Transverse colon (tissue), 4 donors: ENCODE results near the gene FBH1. TPM values are rescaled to one million over a fixed set of nuclear protein-coding genes. Genes with fewer than 3 reads are reported as not detected.

Experiments
- DNase-seq: peaks from one replicate; pipeline ENCODE4 v3.0.0-alpha.2; 2019
- H3K27ac ChIP-seq, 4 donors: fragments of 200-600 bp; sonication (generic); 2 replicates each; pipeline ENCODE4 v1.5.1; 2016 to 2018; ENCODE audit warnings: inconsistent platforms in 4 of 4
- H3K27me3 ChIP-seq: fragments of 200-600 bp; sonication (generic); 2 replicates; pipeline ENCODE4 v1.5.1; 2017; ENCODE audit warnings: inconsistent platforms
- H3K36me3 ChIP-seq, 4 donors: fragments of 200-600 bp; sonication (generic); 2 replicates each; pipeline ENCODE4 v1.5.1; 2017 to 2019; ENCODE audit warnings: inconsistent platforms in 4 of 4
- H3K4me1 ChIP-seq, 4 donors: fragments of 200-600 bp; sonication (generic); 2 replicates each; pipeline ENCODE4 v1.5.1; 2017 to 2020; ENCODE audit warnings: inconsistent platforms in 4 of 4
- H3K4me3 ChIP-seq, 4 donors: fragments of 200-600 bp; sonication (generic); 1 replicate in 1 of 4; 2 replicates in 3 of 4; pipeline versions ENCODE4 v1.5.1 to v1.6.1; 2017 to 2019; ENCODE audit warnings: inconsistent platforms in 4 of 4
- H3K9me3 ChIP-seq, 2 donors: fragments of 200-600 bp; sonication (generic); 2 replicates each; pipeline ENCODE4 v1.5.1; 2017 to 2019; ENCODE audit warnings: inconsistent platforms in 2 of 2
- EP300 ChIP-seq: sonication (generic); formaldehyde crosslinking; IDR thresholded peaks from one replicate; pipeline ENCODE4 v1.6.1; 2017; ENCODE audit warnings: antibody characterized with exemption, low read depth
- POLR2A ChIP-seq: fragments of 450-650 bp; IDR thresholded peaks from one replicate; pipeline ENCODE4 v1.6.1; 2016; ENCODE audit warnings: antibody characterized with exemption, mild to moderate bottlenecking, moderate library complexity
- POLR2AphosphoS5 ChIP-seq, 3 donors: sonication (generic); formaldehyde crosslinking; IDR thresholded peaks; one replicate each; pipeline ENCODE4 v1.6.1; 2016; ENCODE audit warnings: antibody characterized with exemption in 3 of 3
- WGBS, 2 donors: methylation state at CpG; one replicate each; pipeline ENCODE4 v1.1.5; 2018; ENCODE audit warnings: low coverage in 1 of 2; 5-methylcytosine and 5-hydroxymethylcytosine counted together
- in situ Hi-C, 4 donors: fragments of 200-750 bp; cut with MboI; loops; one replicate each; pipeline versions ENCODE4 v1.15.0 to v1.15.1; 2017; ENCODE audit warnings: low sequenced_read_pairs in 3 of 4, low pct_ligation_motif_present in 1 of 4, low pct_unique_long_range_greater_than_20kb in 1 of 4
- intact Hi-C: fragments of 100-400 bp; cut with DNase I; formaldehyde crosslinking; loops from one replicate; pipeline ENCODE4 v1.15.1; 2023; ENCODE audit warnings: low total_unique reads
- total RNA-seq, 4 donors: library from RNA; depleted of rRNA; stranded (reverse); fragments of >200 nt; gene quantifications; one replicate each; pipeline ENCODE4 v1.1.0, GENCODE V29; 2016
- TF ChIP-seq, protein P1 (sequence below), 5 experiments: fragments of 200-600 bp in 3 of 5; fragments of 450-650 bp in 2 of 5; sonication (generic) in 3 of 5; IDR thresholded peaks; 1 replicate in 2 of 5; 2 replicates in 3 of 5; pipeline ENCODE4 v1.5.1; 2016 to 2017; ENCODE audit warnings: antibody characterized with exemption in 5 of 5, inconsistent platforms in 3 of 5, mild to moderate bottlenecking in 2 of 5, moderate library complexity in 1 of 5

Gene FBH1
- total RNA-seq, 4 donors from 2014 or later, result 101 to 143 (median 120) TPM

DNA sequence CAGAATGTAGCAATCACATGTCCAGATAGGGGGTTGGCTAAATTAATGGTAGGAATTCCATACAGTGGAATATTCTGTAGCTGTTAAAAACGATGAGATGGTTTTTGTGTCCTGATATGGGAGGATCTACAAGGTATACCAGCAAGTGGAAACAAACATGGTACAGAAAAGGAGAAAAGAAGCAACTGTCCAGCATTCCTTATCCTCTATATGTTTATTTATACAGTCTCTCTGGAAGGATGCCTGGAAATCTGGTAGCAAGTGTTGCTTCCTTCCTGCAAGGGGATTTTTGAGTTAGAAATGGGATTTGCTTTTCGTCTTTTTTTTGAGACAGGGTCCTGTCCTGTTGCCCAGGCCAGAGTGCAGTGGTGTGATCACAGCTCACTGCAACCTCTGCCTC, 68.0 kb downstream of the FBH1 start:
- no peak overlapping the region for H3K4me3 ChIP-seq
- no peak for TF ChIP-seq POLR2AphosphoS5 (IDR thresholded peaks at IDR 0.05)
- no peak for TF ChIP-seq EP300
- TF ChIP-seq POLR2A, result no peak
- TF ChIP-seq, protein P1, sequence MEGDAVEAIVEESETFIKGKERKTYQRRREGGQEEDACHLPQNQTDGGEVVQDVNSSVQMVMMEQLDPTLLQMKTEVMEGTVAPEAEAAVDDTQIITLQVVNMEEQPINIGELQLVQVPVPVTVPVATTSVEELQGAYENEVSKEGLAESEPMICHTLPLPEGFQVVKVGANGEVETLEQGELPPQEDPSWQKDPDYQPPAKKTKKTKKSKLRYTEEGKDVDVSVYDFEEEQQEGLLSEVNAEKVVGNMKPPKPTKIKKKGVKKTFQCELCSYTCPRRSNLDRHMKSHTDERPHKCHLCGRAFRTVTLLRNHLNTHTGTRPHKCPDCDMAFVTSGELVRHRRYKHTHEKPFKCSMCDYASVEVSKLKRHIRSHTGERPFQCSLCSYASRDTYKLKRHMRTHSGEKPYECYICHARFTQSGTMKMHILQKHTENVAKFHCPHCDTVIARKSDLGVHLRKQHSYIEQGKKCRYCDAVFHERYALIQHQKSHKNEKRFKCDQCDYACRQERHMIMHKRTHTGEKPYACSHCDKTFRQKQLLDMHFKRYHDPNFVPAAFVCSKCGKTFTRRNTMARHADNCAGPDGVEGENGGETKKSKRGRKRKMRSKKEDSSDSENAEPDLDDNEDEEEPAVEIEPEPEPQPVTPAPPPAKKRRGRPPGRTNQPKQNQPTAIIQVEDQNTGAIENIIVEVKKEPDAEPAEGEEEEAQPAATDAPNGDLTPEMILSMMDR (IDR thresholded peaks at IDR 0.05), result no peak
- DNase-seq, result no peak
- no peaks in the 10 kb centered on the region for H3K4me1 ChIP-seq
- H3K9me3 ChIP-seq, result no peaks in the 10 kb centered on the region
- H3K27me3 ChIP-seq, result no peaks in the 10 kb centered on the region
- H3K36me3 ChIP-seq, result peaks cover 0 to 16% (median 0%) of the 10 kb centered on the region in 4 donors
- H3K27ac ChIP-seq, result no peak overlapping the region
- WGBS, 2 donors, result 70% methylated on average over 2 of the region's 2 CpGs
- in situ Hi-C loops (no loop called here), intact Hi-C loops (no loop called here)

DNA sequence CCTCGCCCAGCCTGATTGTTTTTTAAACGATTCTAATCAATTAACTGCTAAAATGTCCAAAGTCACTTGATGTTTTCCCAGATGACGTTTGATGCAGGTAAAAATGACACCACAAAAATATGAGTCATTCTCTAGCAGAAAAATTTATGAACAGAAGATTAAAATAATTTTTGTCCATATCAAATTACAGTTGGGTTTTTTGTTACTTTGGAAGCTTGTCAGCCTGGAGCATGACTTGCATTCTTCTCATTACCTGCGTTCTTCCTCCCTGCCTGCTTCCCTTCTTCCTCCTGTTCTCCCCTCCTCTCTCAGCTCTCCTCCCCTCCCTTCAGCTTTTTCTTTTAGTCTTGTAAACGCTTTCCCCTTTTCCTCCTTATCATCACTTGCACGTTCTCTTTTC, 68.6 kb downstream of the FBH1 start:
- DNase-seq, result no peak
- in situ Hi-C loops, result no loop called here
- H3K4me3 ChIP-seq, result no peak overlapping the region
- no peaks in the 10 kb centered on the region for H3K4me1 ChIP-seq
- 85 to 88% methylated on average over 6 of the region's 6 CpGs for WGBS, 2 donors
- no peak overlapping the region for H3K27ac ChIP-seq
- H3K27me3 ChIP-seq, result no peaks in the 10 kb centered on the region
- intact Hi-C loops, result no loop called here
- H3K36me3 ChIP-seq, result peaks cover 0 to 16% (median 0%) of the 10 kb centered on the region in 4 donors
- TF ChIP-seq POLR2A, result no peak
- no peak for TF ChIP-seq POLR2AphosphoS5 (IDR thresholded peaks at IDR 0.05)
- TF ChIP-seq, protein P1 (IDR thresholded peaks at IDR 0.05), result no peak
- TF ChIP-seq EP300, result no peak
- no peaks in the 10 kb centered on the region for H3K9me3 ChIP-seq

DNA sequence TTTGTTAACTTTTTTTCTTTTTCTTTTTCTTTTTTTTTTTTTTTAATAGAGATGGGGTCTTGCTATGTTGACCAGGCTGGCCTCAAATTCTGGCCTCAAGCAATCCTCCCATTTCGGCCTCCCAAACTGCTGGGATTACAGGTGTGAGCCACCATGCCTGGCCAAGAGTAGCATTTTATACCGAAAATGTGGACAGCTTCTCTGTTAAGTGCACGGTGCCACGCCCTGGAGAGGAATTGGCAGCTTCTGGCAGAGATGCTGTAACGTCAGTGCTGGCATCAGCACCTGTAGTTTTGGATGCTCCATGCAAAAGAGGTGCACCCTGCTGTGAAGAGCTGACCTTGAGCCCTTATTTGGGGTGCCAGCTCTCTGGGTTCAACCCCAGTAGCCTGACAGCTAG, 69.1 kb downstream of the FBH1 start:
- TF ChIP-seq EP300, result no peak
- TF ChIP-seq POLR2AphosphoS5 (IDR thresholded peaks at IDR 0.05), result no peak
- no peak for TF ChIP-seq POLR2A
- TF ChIP-seq, protein P1 (IDR thresholded peaks at IDR 0.05), result no peak
- H3K36me3 ChIP-seq, result peaks cover 0 to 16% (median 0%) of the 10 kb centered on the region in 4 donors
- no peak for DNase-seq
- intact Hi-C loops (no loop called here), in situ Hi-C loops (no loop called here)
- H3K9me3 ChIP-seq, result no peaks in the 10 kb centered on the region
- H3K4me3 ChIP-seq, result no peak overlapping the region
- no peaks in the 10 kb centered on the region for H3K4me1 ChIP-seq
- WGBS, 2 donors, result 93% methylated on average over 5 of the region's 5 CpGs; no CpG with 5 or more reads in 1 of the 2 donors
- no peaks in the 10 kb centered on the region for H3K27me3 ChIP-seq
- no peak overlapping the region for H3K27ac ChIP-seq

DNA sequence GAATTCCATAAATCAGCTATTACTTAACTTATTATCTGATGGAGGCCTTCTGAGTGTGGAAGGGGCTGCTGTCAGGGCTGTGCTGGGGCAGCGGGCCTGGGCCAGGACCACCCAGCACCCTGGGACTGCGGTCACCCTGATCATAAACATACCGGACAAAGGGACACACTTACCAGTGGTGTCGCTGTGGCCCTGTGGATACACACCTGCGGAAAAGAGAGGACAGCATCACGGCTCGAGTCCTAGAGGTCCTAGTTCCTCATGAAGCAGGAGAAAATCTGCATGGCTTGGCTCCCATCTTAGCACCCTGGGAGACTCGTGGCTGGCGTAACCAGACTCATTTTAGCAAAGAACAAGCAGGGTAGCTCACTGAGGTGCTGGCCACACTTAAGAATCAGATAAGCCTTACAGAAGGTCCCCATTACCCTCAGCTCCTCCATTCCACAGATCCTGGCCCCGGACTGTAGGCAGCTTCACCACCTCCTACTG, 69.6 kb downstream of the FBH1 start:
- no peak for TF ChIP-seq POLR2AphosphoS5 (IDR thresholded peaks at IDR 0.05)
- TF ChIP-seq, protein P1 (IDR thresholded peaks at IDR 0.05), result no peak
- TF ChIP-seq EP300, result no peak
- no peak for TF ChIP-seq POLR2A
- Histone ChIP-seq H3K4me1 (no peaks in the 10 kb centered on the region), H3K36me3 (peaks cover 0 to 16% (median 0%) of the 10 kb centered on the region in 4 donors), H3K27ac (no peak overlapping the region), H3K4me3 (no peak overlapping the region), H3K9me3 (no peaks in the 10 kb centered on the region), H3K27me3 (no peaks in the 10 kb centered on the region)
- intact Hi-C loops, result no loop called here
- no peak for DNase-seq
- WGBS, 2 donors, result 85% methylated on average over 10 of the region's 10 CpGs; no CpG with 5 or more reads in 1 of the 2 donors
- in situ Hi-C loops, result no loop called here
